Cardiac muscle cell (in vitro differentiated cells and primary cell): ENCODE measurements around the gene NTNG2. TPM values are rescaled to one million over a fixed set of nuclear protein-coding genes. Genes with fewer than 3 reads are reported as not detected.

Source experiments
- DNase-seq, 2 donors: peaks; one replicate each; pipeline versions ENCODE4 v3.0.0 to v3.0.0-alpha.2; 2010 to 2017; ENCODE audit warnings: low read depth in 1 of 2, low spot score in 1 of 2
- H3K27ac ChIP-seq: fragments of 200-600 bp; sonication (generic); 2 replicates; pipeline ENCODE4 v1.5.1; 2016
- H3K27me3 ChIP-seq: fragments of 200-600 bp; sonication (generic); 2 replicates; pipeline ENCODE4 v1.6.0; 2016; ENCODE audit warnings: control low read depth
- H3K36me3 ChIP-seq: fragments of 200-600 bp; sonication (generic); 2 replicates; pipeline ENCODE4 v1.5.1; 2016; ENCODE audit warnings: control low read depth
- H3K4me1 ChIP-seq: fragments of 200-600 bp; sonication (generic); 2 replicates; pipeline ENCODE4 v1.8.1; 2017; ENCODE audit warnings: low read depth, mild to moderate bottlenecking, mixed run types
- H3K4me3 ChIP-seq: fragments of 200-600 bp; sonication (generic); 2 replicates; pipeline ENCODE4 v1.5.1; 2016; ENCODE audit warnings: mild to moderate bottlenecking
- H3K9me3 ChIP-seq: fragments of 200-600 bp; sonication (generic); 2 replicates; pipeline ENCODE4 v1.5.1; 2017; ENCODE audit warnings: low read depth, mild to moderate bottlenecking, control low read depth
- CTCF ChIP-seq: IDR thresholded peaks from 2 replicates; pipeline ENCODE4 v1.5.1; 2012; ENCODE audit warnings: low read depth, mild to moderate bottlenecking, low read length
- polyA plus RNA-seq: library from polyadenylated mRNA; unstranded; fragments of >200 nt; fragmentation: Nextera tagmentation; extraction: Ambion mirVana; gene quantifications from 2 replicates; pipeline ENCODE4 v1.2.1, GENCODE V29; 2016
- total RNA-seq: library from RNA; depleted of rRNA; stranded (reverse); fragments of >200 nt; gene quantifications from 2 replicates; pipeline ENCODE4 v1.2.3, GENCODE V29; 2016

NTNG2 gene
- total and polyA plus RNA-seq, 2 experiments from 2014 or later, result 1.7 to 3.5 TPM

- peaks cover 12% of the 10 kb centered on the region for H3K27me3 ChIP-seq
- no peaks in the 10 kb centered on the region for H3K36me3 ChIP-seq
- H3K9me3 ChIP-seq, result no peaks in the 10 kb centered on the region
- TF ChIP-seq CTCF, result no peak
- DNase-seq, result no peak
- H3K4me1 ChIP-seq, result no peaks in the 10 kb centered on the region
- no peak overlapping the region for H3K4me3 ChIP-seq
- no peak overlapping the region for H3K27ac ChIP-seq
Observed at GRCh38 chr9:132172185-132172584, 10.3 kb downstream of the NTNG2 start.

DNA sequence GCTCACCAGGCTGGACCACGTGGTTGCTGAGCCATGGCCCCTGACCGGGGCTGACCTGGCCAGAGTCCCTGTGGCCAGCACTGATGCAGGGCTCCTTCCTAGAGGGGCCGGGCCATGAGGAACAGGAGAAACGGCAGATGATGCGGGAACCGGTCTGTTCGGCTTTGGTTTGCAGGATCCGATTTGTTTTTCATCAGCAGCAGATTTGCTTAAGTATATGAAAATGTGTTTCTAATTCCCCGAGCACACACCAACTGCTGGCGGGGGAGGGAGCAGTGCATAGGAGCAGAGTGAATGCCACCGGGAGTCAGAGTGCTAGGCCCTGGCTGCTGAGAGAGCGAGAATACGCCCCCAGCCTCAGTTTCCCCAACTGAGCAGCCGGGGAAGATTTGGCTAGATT, 13.6 kb downstream of the NTNG2 start:
- Histone ChIP-seq H3K27me3 (no peaks in the 10 kb centered on the region), H3K27ac (no peak overlapping the region), H3K4me1 (no peaks in the 10 kb centered on the region), H3K36me3 (no peaks in the 10 kb centered on the region), H3K9me3 (no peaks in the 10 kb centered on the region), H3K4me3 (no peak overlapping the region)
- TF ChIP-seq CTCF, result no peak
- no peak for DNase-seq

- Histone ChIP-seq H3K4me3 (no peak overlapping the region), H3K27me3 (no peaks in the 10 kb centered on the region), H3K27ac (no peak overlapping the region), H3K4me1 (no peaks in the 10 kb centered on the region), H3K9me3 (no peaks in the 10 kb centered on the region), H3K36me3 (no peaks in the 10 kb centered on the region)
- no peak for TF ChIP-seq CTCF
- no peak for DNase-seq
Observed at GRCh38 chr9:132176338-132176737, 14.5 kb downstream of the NTNG2 start.

DNA sequence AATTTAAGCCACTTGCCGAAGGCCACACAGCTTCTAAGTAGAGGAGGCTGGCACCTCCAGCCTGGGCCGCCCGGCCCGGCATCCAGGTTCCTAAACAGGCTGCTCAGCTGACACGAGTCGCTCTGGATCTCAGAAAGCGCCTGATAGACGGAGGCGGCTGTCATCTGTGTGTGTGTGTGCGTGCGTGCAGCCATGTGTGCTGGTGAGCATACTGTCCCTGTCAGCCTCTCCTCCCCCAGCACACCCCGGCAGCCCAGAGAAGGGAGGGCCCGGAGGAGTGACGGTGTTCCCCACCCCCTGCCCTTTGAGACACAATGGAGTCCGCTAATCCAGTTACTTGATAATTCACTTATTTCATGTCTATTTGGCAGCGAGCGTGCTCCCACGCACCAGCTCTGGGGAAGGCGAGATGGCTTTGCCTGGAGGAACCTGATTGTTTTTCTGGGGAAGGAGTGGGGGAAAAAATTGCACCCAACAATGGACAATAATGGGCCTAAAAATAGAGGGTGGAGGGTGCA, 20.0 kb downstream of the NTNG2 start:
- TF ChIP-seq CTCF, result no peak
- Histone ChIP-seq H3K9me3 (no peaks in the 10 kb centered on the region), H3K4me1 (peaks cover 3% of the 10 kb centered on the region), H3K27ac (no peak overlapping the region), H3K27me3 (peaks cover 4% of the 10 kb centered on the region), H3K36me3 (no peaks in the 10 kb centered on the region), H3K4me3 (no peak overlapping the region)
- DNase-seq, result peak in 1 of 2 donors; percentile 73

GRCh38 chr9:132182314-132183091, 20.6 kb downstream of the NTNG2 start:
- Histone ChIP-seq H3K4me3 (no peak overlapping the region), H3K27ac (no peak overlapping the region), H3K4me1 (peaks cover 3% of the 10 kb centered on the region), H3K9me3 (no peaks in the 10 kb centered on the region), H3K36me3 (no peaks in the 10 kb centered on the region), H3K27me3 (peaks cover 8% of the 10 kb centered on the region)
- peak; percentile 45 for TF ChIP-seq CTCF
- peak; percentile 24 to 43 for DNase-seq
